Peyer's patch (tissue), 4 donors: Measurements from ENCODE around the gene PSMD14. TPM values are rescaled to one million over a fixed set of nuclear protein-coding genes. Genes with fewer than 3 reads are reported as not detected.

Experiments
- DNase-seq, 3 donors: peaks; one replicate each; pipeline ENCODE4 v3.0.0-alpha.2; 2017 to 2019
- H3K27ac ChIP-seq, 4 donors: fragments of 200-600 bp; sonication (generic); one replicate each; pipeline ENCODE4 v1.5.1; 2016 to 2019
- H3K27me3 ChIP-seq, 2 donors: fragments of 200-600 bp; sonication (generic); one replicate each; pipeline ENCODE4 v1.5.1; 2019
- H3K36me3 ChIP-seq, 3 donors: fragments of 200-600 bp; sonication (generic); one replicate each; pipeline ENCODE4 v1.5.1; 2016 to 2019
- H3K4me1 ChIP-seq, 4 donors: fragments of 200-600 bp; sonication (generic); one replicate each; pipeline ENCODE4 v1.5.1; 2016 to 2019
- H3K4me3 ChIP-seq, 4 donors: fragments of 200-600 bp; sonication (generic); 1 replicate in 3 of 4; 2 replicates in 1 of 4; pipeline ENCODE4 v1.5.1; 2016 to 2019; ENCODE audit warnings: mild to moderate bottlenecking in 1 of 4
- H3K9me3 ChIP-seq, 4 donors: fragments of 200-600 bp; sonication (generic); one replicate each; pipeline ENCODE4 v1.5.1; 2016 to 2019; ENCODE audit warnings: mild to moderate bottlenecking in 1 of 4
- CTCF ChIP-seq, 6 experiments: fragments of 450-650 bp in 4 of 6; fragments of 200-600 bp in 2 of 6; sonication (generic) in 1 of 6; IDR thresholded peaks; one replicate each; pipeline ENCODE4 v1.5.1; 2017 to 2019; ENCODE audit warnings: antibody characterized with exemption in 6 of 6, mild to moderate bottlenecking in 3 of 6, moderate library complexity in 1 of 6
- POLR2A ChIP-seq, 2 donors: fragments of 450-650 bp; IDR thresholded peaks; one replicate each; pipeline ENCODE4 v1.5.1; 2017; ENCODE audit warnings: antibody characterized with exemption in 2 of 2, mild to moderate bottlenecking in 2 of 2, moderate library complexity in 2 of 2
- total RNA-seq, 4 donors: library from RNA; depleted of rRNA; stranded (reverse); fragments of >200 nt; gene quantifications; one replicate each; pipeline ENCODE4 v1.1.0, GENCODE V29; 2016

The PSMD14 gene
- total RNA-seq, 4 donors from 2014 or later = 22.3 to 35.1 (median 24.6) TPM

GRCh38 chr2:161369311-161369710 is 61.1 kb downstream of the PSMD14 start:
- Histone ChIP-seq H3K9me3 (no peaks in the 10 kb centered on the region), H3K4me3 (no peak overlapping the region), H3K4me1 (no peaks in the 10 kb centered on the region), H3K27me3 (no peaks in the 10 kb centered on the region), H3K27ac (no peak overlapping the region), H3K36me3 (peaks cover 0 to 20% (median 0%) of the 10 kb centered on the region in 3 donors)
- TF ChIP-seq POLR2A (IDR thresholded peaks at IDR 0.05) (no peak), CTCF (IDR thresholded peaks at IDR 0.05) (no peak)
- DNase-seq = no peak

GRCh38 chr2:161370981-161371380 is 62.8 kb downstream of the PSMD14 start:
- Histone ChIP-seq H3K27me3 (no peaks in the 10 kb centered on the region), H3K4me1 (no peaks in the 10 kb centered on the region), H3K27ac (no peak overlapping the region), H3K4me3 (no peak overlapping the region), H3K9me3 (no peaks in the 10 kb centered on the region), H3K36me3 (peaks cover 0 to 20% (median 0%) of the 10 kb centered on the region in 3 donors)
- TF ChIP-seq POLR2A (IDR thresholded peaks at IDR 0.05) = no peak
- no peak for TF ChIP-seq CTCF (IDR thresholded peaks at IDR 0.05)
- DNase-seq = no peak

GRCh38 chr2:161371869-161372268 is 63.6 kb downstream of the PSMD14 start:
- Histone ChIP-seq H3K27me3 (no peaks in the 10 kb centered on the region), H3K4me3 (no peak overlapping the region), H3K4me1 (no peaks in the 10 kb centered on the region), H3K27ac (no peak overlapping the region), H3K9me3 (no peaks in the 10 kb centered on the region), H3K36me3 (peaks cover 0 to 20% (median 0%) of the 10 kb centered on the region in 3 donors)
- no peak for TF ChIP-seq POLR2A (IDR thresholded peaks at IDR 0.05)
- no peak for TF ChIP-seq CTCF (IDR thresholded peaks at IDR 0.05)
- DNase-seq = no peak

- no peaks in the 10 kb centered on the region for H3K9me3 ChIP-seq
- H3K4me3 ChIP-seq = no peak overlapping the region
- H3K27me3 ChIP-seq = no peaks in the 10 kb centered on the region
- no peak for DNase-seq
- H3K4me1 ChIP-seq = no peaks in the 10 kb centered on the region
- H3K36me3 ChIP-seq = peaks cover 0 to 20% (median 0%) of the 10 kb centered on the region in 3 donors
- H3K27ac ChIP-seq = no peak overlapping the region
- no peak for TF ChIP-seq POLR2A (IDR thresholded peaks at IDR 0.05)
- no peak for TF ChIP-seq CTCF (IDR thresholded peaks at IDR 0.05)
These were observed 65.7 kb downstream of the PSMD14 start for GRCh38 chr2:161373942-161374341.

GRCh38 chr2:161374446-161374845 is 66.2 kb downstream of the PSMD14 start:
- peaks cover 0 to 20% (median 0%) of the 10 kb centered on the region in 3 donors for H3K36me3 ChIP-seq
- TF ChIP-seq CTCF (IDR thresholded peaks at IDR 0.05) (no peak), POLR2A (IDR thresholded peaks at IDR 0.05) (no peak)
- no peaks in the 10 kb centered on the region for H3K4me1 ChIP-seq
- no peak for DNase-seq
- H3K4me3 ChIP-seq = no peak overlapping the region
- H3K27me3 ChIP-seq = no peaks in the 10 kb centered on the region
- no peak overlapping the region for H3K27ac ChIP-seq
- H3K9me3 ChIP-seq = no peaks in the 10 kb centered on the region

GRCh38 chr2:161379740-161380139 is 71.5 kb downstream of the PSMD14 start:
- Histone ChIP-seq H3K4me1 (no peaks in the 10 kb centered on the region), H3K27ac (no peak overlapping the region), H3K27me3 (no peaks in the 10 kb centered on the region), H3K4me3 (no peak overlapping the region), H3K36me3 (no peaks in the 10 kb centered on the region), H3K9me3 (no peaks in the 10 kb centered on the region)
- DNase-seq = no peak
- TF ChIP-seq POLR2A (IDR thresholded peaks at IDR 0.05) = no peak
- TF ChIP-seq CTCF (IDR thresholded peaks at IDR 0.05) = no peak
